GM12878 (cell line): Measurements from ENCODE around the gene TFF1. TPM values are rescaled to one million over a fixed set of nuclear protein-coding genes. Genes with fewer than 3 reads are reported as not detected.

Source experiments
- CEBPB ChIP-seq, 2 experiments: fragments of 150-350 bp in 1 of 2; IDR thresholded peaks; 2 replicates each; pipeline ENCODE4 v1.6.1; 2012 to 2014; ENCODE audit warnings: low read depth in 2 of 2, low read length in 2 of 2, borderline replicate concordance in 1 of 2, inconsistent platforms in 1 of 2
- CREM ChIP-seq: IDR thresholded peaks from 2 replicates; pipeline ENCODE4 v1.6.1; 2014; ENCODE audit warnings: antibody characterized with exemption, low read depth
- polyA plus RNA-seq, 11 experiments: library from polyadenylated mRNA; depleted of rRNA in 4 of 11; unstranded in 6 of 11; stranded (reverse) in 5 of 11; fragments of >200 nt; fragmentation: Nextera tagmentation in 4 of 11; fragmentation: Illumina TruSeq in 1 of 11; extraction: Ambion mirVana in 4 of 11; extraction: Trizol in 1 of 11; gene quantifications; 1 replicate in 1 of 11; 2 replicates in 10 of 11; pipeline versions ENCODE4 v1.2.1 to v1.2.3, GENCODE V29; 2011 to 2016; ENCODE audit warnings: inconsistent platforms in 2 of 11, missing spikeins in 2 of 11, low read depth in 1 of 11
- total RNA-seq, 4 experiments: library from RNA; depleted of rRNA in 3 of 4; stranded (reverse); fragments of >200 nt in 3 of 4; fragmentation: Illumina TruSeq in 1 of 4; extraction: Trizol in 1 of 4; gene quantifications; 2 replicates each; pipeline versions ENCODE4 v1.2.1 to v1.2.3, GENCODE V29; 2013 to 2021
- TF ChIP-seq, protein P1 (sequence below): IDR thresholded peaks from 2 replicates; pipeline ENCODE4 v1.6.1; 2012; ENCODE audit warnings: mild to moderate bottlenecking, low read depth, low read length
- TF ChIP-seq, protein P2 (sequence below): IDR thresholded peaks from 2 replicates; pipeline ENCODE4 v1.6.1; 2011; ENCODE audit warnings: low read depth, low read length, improper control_type of control experiment, borderline replicate concordance
- TF ChIP-seq, protein P3 (sequence below): fragments of 450-650 bp; formaldehyde crosslinking; IDR thresholded peaks from 2 replicates; pipeline ENCODE4 v1.4.0; 2022; ENCODE audit warnings: mild to moderate bottlenecking, moderate library complexity

Gene TFF1
- total and polyA plus RNA-seq, 10 of the 15 experiments (the other 5 are each of a cell fraction or from before 2014, with no cell fraction given): 0.13 TPM; not detected in 9

DNA sequence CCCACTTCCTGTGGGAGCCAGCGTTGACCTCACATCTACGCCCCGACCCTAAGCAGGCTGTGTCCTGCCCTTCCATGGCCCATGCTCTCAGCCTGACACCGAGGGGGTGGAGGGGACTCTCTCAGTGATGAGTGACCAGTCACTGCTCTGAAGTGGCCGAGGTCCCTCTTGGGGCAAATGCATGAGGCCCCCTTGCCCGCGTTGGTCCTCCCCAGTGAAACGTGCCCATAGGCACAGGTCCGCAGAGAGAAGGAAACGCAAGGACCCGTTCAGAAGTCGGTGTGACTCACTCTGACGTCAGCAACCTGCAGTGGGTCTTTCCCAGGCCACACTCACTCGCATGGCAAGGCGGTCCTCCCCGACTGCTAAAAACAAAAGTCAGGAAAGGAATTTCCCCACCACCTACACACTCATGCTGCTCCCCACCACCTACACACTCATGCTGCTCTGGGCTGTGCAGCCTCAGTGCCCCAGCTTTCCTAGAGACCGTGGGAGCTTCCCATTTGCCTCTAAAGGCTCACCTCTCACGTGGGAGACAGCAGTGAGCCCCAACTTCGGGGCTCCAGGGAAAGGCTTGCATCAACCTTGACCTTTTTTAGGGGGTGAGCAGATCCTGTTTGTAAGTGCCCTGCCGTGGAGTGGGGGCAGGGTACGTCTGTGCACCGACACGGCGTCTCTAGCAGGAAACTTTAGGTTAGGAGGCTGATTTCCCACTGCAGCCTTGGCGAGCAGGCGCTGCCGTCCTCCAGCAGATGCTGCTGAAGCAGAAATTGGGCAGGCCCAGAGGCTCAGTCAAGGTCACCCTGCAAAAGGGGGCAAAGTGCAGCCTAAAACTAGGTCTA lies 48.8 kb upstream of the TFF1 start (continued):
- TF ChIP-seq, protein P1, sequence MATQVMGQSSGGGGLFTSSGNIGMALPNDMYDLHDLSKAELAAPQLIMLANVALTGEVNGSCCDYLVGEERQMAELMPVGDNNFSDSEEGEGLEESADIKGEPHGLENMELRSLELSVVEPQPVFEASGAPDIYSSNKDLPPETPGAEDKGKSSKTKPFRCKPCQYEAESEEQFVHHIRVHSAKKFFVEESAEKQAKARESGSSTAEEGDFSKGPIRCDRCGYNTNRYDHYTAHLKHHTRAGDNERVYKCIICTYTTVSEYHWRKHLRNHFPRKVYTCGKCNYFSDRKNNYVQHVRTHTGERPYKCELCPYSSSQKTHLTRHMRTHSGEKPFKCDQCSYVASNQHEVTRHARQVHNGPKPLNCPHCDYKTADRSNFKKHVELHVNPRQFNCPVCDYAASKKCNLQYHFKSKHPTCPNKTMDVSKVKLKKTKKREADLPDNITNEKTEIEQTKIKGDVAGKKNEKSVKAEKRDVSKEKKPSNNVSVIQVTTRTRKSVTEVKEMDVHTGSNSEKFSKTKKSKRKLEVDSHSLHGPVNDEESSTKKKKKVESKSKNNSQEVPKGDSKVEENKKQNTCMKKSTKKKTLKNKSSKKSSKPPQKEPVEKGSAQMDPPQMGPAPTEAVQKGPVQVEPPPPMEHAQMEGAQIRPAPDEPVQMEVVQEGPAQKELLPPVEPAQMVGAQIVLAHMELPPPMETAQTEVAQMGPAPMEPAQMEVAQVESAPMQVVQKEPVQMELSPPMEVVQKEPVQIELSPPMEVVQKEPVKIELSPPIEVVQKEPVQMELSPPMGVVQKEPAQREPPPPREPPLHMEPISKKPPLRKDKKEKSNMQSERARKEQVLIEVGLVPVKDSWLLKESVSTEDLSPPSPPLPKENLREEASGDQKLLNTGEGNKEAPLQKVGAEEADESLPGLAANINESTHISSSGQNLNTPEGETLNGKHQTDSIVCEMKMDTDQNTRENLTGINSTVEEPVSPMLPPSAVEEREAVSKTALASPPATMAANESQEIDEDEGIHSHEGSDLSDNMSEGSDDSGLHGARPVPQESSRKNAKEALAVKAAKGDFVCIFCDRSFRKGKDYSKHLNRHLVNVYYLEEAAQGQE: no peak
- TF ChIP-seq CEBPB (IDR thresholded peaks at IDR 0.05; ENCODE audit: borderline replicate concordance in 1 of 2, low read depth in 2 of 2, low read length in 2 of 2) (no peak), CREM (peak; percentile 98)
- TF ChIP-seq, protein P2, sequence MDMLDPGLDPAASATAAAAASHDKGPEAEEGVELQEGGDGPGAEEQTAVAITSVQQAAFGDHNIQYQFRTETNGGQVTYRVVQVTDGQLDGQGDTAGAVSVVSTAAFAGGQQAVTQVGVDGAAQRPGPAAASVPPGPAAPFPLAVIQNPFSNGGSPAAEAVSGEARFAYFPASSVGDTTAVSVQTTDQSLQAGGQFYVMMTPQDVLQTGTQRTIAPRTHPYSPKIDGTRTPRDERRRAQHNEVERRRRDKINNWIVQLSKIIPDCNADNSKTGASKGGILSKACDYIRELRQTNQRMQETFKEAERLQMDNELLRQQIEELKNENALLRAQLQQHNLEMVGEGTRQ: no peak
- TF ChIP-seq, protein P3, sequence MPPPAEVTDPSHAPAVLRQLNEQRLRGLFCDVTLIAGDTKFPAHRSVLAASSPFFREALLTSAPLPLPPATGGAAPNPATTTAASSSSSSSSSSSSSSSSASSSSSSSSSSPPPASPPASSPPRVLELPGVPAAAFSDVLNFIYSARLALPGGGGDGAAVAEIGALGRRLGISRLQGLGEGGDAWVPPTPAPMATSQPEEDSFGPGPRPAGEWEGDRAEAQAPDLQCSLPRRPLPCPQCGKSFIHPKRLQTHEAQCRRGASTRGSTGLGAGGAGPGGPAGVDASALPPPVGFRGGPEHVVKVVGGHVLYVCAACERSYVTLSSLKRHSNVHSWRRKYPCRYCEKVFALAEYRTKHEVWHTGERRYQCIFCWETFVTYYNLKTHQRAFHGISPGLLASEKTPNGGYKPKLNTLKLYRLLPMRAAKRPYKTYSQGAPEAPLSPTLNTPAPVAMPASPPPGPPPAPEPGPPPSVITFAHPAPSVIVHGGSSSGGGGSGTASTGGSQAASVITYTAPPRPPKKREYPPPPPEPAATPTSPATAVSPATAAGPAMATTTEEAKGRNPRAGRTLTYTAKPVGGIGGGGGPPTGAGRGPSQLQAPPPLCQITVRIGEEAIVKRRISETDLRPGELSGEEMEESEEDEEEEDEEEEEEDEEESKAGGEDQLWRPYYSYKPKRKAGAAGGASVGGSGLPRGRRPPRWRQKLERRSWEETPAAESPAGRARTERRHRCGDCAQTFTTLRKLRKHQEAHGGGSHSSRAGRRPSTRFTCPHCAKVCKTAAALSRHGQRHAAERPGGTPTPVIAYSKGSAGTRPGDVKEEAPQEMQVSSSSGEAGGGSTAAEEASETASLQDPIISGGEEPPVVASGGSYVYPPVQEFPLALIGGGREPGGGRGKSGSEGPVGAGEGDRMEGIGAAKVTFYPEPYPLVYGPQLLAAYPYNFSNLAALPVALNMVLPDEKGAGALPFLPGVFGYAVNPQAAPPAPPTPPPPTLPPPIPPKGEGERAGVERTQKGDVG (CRISPR knock-in tag): no peak
